Panc1 (cell line): ENCODE measurements around the gene MOV10.

ENCODE experiments used
- POLR2AphosphoS5 ChIP-seq: IDR thresholded peaks from 2 replicates; pipeline ENCODE4 v1.6.1; 2012; ENCODE audit warnings: mild to moderate bottlenecking, low read depth, low read length, moderate library complexity
- TCF7L2 ChIP-seq: IDR thresholded peaks from 2 replicates; pipeline ENCODE4 v1.6.1; 2011; ENCODE audit warnings: mild to moderate bottlenecking, low read depth, low read length, inconsistent platforms
- TF ChIP-seq, protein P1 (sequence below): fragments of 450-650 bp; IDR thresholded peaks from 2 replicates; pipeline ENCODE4 v1.5.1; 2017; ENCODE audit warnings: mild to moderate bottlenecking
- TF ChIP-seq, protein P2 (sequence below), 2 experiments: IDR thresholded peaks; 2 replicates each; pipeline ENCODE4 v1.6.1; 2011 to 2012; ENCODE audit warnings: low read depth in 2 of 2, control low read depth in 1 of 2, low read length in 1 of 2, mild to moderate bottlenecking in 1 of 2, moderate library complexity in 1 of 2; ENCODE audit not compliant: insufficient read depth in 1 of 2

DNA sequence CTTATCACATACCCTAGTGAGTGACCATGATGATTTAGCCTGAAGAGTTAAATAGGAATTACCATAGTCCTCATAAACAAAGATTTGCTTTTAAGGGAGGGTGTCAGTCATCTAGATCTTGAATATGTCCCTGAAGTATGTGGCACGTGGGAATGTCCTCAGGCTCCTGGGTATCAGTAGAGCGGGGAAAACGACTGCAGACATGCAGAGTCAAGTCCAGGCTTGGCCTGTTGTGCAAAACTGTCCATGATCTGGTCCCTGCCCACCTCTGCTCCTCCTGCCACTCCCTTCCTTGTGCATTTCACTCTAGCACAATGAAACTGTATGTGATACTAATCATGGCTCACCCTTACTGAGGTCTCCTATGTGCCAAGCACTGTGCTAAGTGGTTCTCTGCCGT is 12.9 kb downstream of the MOV10 start:
- TF ChIP-seq, protein P1, sequence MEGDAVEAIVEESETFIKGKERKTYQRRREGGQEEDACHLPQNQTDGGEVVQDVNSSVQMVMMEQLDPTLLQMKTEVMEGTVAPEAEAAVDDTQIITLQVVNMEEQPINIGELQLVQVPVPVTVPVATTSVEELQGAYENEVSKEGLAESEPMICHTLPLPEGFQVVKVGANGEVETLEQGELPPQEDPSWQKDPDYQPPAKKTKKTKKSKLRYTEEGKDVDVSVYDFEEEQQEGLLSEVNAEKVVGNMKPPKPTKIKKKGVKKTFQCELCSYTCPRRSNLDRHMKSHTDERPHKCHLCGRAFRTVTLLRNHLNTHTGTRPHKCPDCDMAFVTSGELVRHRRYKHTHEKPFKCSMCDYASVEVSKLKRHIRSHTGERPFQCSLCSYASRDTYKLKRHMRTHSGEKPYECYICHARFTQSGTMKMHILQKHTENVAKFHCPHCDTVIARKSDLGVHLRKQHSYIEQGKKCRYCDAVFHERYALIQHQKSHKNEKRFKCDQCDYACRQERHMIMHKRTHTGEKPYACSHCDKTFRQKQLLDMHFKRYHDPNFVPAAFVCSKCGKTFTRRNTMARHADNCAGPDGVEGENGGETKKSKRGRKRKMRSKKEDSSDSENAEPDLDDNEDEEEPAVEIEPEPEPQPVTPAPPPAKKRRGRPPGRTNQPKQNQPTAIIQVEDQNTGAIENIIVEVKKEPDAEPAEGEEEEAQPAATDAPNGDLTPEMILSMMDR: no peak
- TF ChIP-seq TCF7L2 (no peak), POLR2AphosphoS5 (no peak)
- TF ChIP-seq, protein P2, sequence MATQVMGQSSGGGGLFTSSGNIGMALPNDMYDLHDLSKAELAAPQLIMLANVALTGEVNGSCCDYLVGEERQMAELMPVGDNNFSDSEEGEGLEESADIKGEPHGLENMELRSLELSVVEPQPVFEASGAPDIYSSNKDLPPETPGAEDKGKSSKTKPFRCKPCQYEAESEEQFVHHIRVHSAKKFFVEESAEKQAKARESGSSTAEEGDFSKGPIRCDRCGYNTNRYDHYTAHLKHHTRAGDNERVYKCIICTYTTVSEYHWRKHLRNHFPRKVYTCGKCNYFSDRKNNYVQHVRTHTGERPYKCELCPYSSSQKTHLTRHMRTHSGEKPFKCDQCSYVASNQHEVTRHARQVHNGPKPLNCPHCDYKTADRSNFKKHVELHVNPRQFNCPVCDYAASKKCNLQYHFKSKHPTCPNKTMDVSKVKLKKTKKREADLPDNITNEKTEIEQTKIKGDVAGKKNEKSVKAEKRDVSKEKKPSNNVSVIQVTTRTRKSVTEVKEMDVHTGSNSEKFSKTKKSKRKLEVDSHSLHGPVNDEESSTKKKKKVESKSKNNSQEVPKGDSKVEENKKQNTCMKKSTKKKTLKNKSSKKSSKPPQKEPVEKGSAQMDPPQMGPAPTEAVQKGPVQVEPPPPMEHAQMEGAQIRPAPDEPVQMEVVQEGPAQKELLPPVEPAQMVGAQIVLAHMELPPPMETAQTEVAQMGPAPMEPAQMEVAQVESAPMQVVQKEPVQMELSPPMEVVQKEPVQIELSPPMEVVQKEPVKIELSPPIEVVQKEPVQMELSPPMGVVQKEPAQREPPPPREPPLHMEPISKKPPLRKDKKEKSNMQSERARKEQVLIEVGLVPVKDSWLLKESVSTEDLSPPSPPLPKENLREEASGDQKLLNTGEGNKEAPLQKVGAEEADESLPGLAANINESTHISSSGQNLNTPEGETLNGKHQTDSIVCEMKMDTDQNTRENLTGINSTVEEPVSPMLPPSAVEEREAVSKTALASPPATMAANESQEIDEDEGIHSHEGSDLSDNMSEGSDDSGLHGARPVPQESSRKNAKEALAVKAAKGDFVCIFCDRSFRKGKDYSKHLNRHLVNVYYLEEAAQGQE (IDR thresholded peaks at IDR 0.05; ENCODE audit: insufficient read depth in 1 of 2, low read depth in 2 of 2, low read length in 1 of 2): no peak
